ENCODE results near the gene PPIE. TPM values are rescaled to one million over a fixed set of nuclear protein-coding genes. Genes with fewer than 3 reads are reported as not detected.

Gene PPIE
- total RNA-seq, 1 experiment from 2014 or later, result 42.5 TPM

- TF ChIP-seq MLX (CRISPR knock-in tag; IDR thresholded peaks at IDR 0.05), result no peak
- no peak for TF ChIP-seq OVOL2 (CRISPR knock-in tag; IDR thresholded peaks at IDR 0.05; ENCODE audit: borderline replicate concordance)
- TF ChIP-seq NFATC4 (CRISPR knock-in tag; IDR thresholded peaks at IDR 0.05), result no peak
- no peak for TF ChIP-seq FOXK1 (CRISPR knock-in tag; IDR thresholded peaks at IDR 0.05)
- TF ChIP-seq CREM (CRISPR knock-in tag; IDR thresholded peaks at IDR 0.05), result no peak
- TF ChIP-seq ERG (CRISPR knock-in tag; IDR thresholded peaks at IDR 0.05), result no peak
Observed at GRCh38 chr1:39759436-39759726, 20.7 kb downstream of the PPIE start (continued).

DNA sequence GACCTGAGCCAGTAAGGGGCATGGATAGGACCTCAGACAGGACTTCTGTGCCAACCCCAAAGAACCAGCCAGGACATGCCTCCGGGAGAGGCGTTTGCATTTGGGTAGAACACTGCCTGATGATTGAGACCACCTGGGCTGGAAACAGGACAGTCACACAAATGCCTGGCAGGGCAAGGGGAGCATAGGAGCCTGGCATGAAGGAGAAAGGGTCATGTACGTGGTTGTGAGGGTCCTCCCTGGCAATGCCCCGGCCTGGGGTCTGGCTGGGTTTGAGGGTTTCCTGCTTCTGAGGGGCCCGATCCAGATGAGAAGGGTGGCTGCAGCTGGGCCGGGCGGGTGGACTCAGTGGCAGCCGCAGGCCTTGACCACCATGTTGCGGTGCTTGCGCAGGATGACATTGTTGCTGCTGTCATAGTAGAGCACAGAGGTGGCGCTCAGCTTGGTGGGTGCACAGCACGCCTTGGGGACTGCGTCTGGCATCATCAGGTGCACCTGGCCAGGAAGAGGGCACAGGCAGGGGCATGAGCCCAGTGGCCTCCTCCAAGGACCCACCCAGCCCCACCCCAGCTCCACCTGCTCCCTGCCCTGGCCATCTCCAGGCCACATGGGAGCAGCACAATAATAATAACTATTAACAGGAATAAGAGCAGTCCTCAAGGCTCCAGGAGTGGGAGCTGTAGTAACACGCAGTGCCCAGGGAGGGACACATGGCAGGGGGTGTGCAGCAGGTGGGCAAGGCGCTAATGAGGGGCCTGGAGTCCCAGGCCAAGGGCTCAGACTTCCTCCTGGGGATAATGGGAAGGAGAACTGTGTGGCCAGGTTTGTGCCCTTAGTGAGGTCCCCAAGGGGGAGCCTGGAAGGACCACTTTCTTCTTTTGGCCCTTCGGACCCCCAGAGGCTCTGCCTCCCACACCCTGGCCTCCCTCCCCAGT, 21.7 kb downstream of the PPIE start:
- CTCF ChIA-PET, result no interaction called here
- H3K36me3 Mint-ChIP-seq, result peaks cover 25% of the 10 kb centered on the region
- DNase-seq (ENCODE audit: low spot score) (no peak), ATAC-seq (no peak)
- POLR2A ChIA-PET, result interaction anchor here (0.6 kb wide), 1 partner anchor 85 kb away, joined by 3 read pairs; no protein-coding TSS in a partner anchor
- no peak overlapping the region for H3K27ac Mint-ChIP-seq
- TF ChIP-seq ZNF317 (CRISPR knock-in tag; IDR thresholded peaks at IDR 0.05; ENCODE audit: borderline replicate concordance, low read depth) (no peak), ZNF138 (CRISPR knock-in tag; conservative IDR thresholded peaks at IDR 0.05) (no peak), ZNF396 (CRISPR knock-in tag; IDR thresholded peaks at IDR 0.05; ENCODE audit: borderline replicate concordance) (no peak), JUN (CRISPR knock-in tag; IDR thresholded peaks at IDR 0.05) (no peak), GTF2I (CRISPR knock-in tag; conservative IDR thresholded peaks at IDR 0.05) (no peak), CDX4 (CRISPR knock-in tag; IDR thresholded peaks at IDR 0.05; ENCODE audit: borderline replicate concordance) (no peak), NFYB (CRISPR knock-in tag; conservative IDR thresholded peaks at IDR 0.05; ENCODE audit: low read depth) (no peak), ZNF423 (CRISPR knock-in tag; IDR thresholded peaks at IDR 0.05) (no peak), SMAD3 (CRISPR knock-in tag; IDR thresholded peaks at IDR 0.05; ENCODE audit: borderline replicate concordance) (no peak), FOXP1 (CRISPR knock-in tag; IDR thresholded peaks at IDR 0.05; ENCODE audit: borderline replicate concordance) (no peak), ZNF425 (CRISPR knock-in tag; conservative IDR thresholded peaks at IDR 0.05) (no peak)
- TF ChIP-seq, protein P1, sequence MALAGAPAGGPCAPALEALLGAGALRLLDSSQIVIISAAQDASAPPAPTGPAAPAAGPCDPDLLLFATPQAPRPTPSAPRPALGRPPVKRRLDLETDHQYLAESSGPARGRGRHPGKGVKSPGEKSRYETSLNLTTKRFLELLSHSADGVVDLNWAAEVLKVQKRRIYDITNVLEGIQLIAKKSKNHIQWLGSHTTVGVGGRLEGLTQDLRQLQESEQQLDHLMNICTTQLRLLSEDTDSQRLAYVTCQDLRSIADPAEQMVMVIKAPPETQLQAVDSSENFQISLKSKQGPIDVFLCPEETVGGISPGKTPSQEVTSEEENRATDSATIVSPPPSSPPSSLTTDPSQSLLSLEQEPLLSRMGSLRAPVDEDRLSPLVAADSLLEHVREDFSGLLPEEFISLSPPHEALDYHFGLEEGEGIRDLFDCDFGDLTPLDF (CRISPR knock-in tag; IDR thresholded peaks at IDR 0.05), result no peak
- H3K4me3 Mint-ChIP-seq, result no peak overlapping the region
- peaks cover 2% of the 10 kb centered on the region; the same call in 1 of the 2 replicates for H3K27me3 Mint-ChIP-seq (ENCODE audit: low read depth)
- peaks cover 7% of the 10 kb centered on the region; the same call in 1 of the 2 replicates for H3K9me3 Mint-ChIP-seq
- H3K4me1 Mint-ChIP-seq, result no peaks in the 10 kb centered on the region
